Measurements from ENCODE around the gene PACSIN3. TPM values are rescaled to one million over a fixed set of nuclear protein-coding genes. Genes with fewer than 3 reads are reported as not detected.

Gene PACSIN3
- total RNA-seq, 1 experiment from 2014 or later: 76.7 TPM

DNA sequence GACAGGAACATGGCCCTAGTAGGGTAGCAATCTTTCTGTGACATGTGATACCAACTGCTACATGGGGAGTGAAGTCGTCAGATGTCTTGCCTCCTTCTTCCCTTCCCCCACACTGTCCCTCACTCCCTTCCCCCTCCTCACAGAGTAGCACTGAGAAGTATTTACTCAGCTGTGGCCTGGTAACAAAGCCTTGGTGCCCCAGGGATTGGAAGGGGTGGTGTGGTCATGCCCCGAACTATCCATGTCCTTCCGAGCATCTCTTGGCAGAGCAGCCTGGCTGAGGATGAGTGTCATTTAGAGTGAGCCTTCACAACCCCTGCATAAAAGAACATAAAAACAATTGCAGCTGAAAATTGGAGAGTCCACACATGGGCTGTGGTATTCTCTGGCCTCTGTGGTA lies 55.7 kb downstream of the PACSIN3 start:
- POLR2A ChIA-PET: no interaction called here
- no peak overlapping the region for H3K4me3 ChIP-seq (ENCODE audit: low read depth, low read length)
- no TSS peak for BruUV-seq (replicated peaks)
- Mint-ChIP-seq H3K4me3 (ENCODE audit: unreplicated experiment) (no peak overlapping the region), H3K9me3 (ENCODE audit: unreplicated experiment) (no peaks in the 10 kb centered on the region), H3K4me1 (ENCODE audit: low read depth, unreplicated experiment) (peaks cover 11% of the 10 kb centered on the region), H3K36me3 (ENCODE audit: insufficient read depth, unreplicated experiment) (no peaks in the 10 kb centered on the region), H3K27ac (ENCODE audit: unreplicated experiment) (no peak overlapping the region), H3K27me3 (ENCODE audit: insufficient read depth, unreplicated experiment) (no peaks in the 10 kb centered on the region)
- no peaks in the 10 kb centered on the region for H3K9me3 ChIP-seq
- no peaks in the 10 kb centered on the region for H3K27me3 ChIP-seq (replicated peaks; ENCODE audit: control insufficient read depth, insufficient read depth, low read length)
- intact Hi-C loops (cut with micrococcal nuclease; ENCODE audit: unreplicated experiment): no loop called here
- DNase-seq: peak in 1 of 2 experiments; percentile 21
- H3K36me3 ChIP-seq (ENCODE audit: control insufficient read depth, insufficient read depth, low read length): no peaks in the 10 kb centered on the region
- TF ChIP-seq CTCF (IDR thresholded peaks at IDR 0.05; ENCODE audit: insufficient read depth in 1 of 2, low read depth in 1 of 2, low read length in 1 of 2, severe bottlenecking in 1 of 2, unreplicated experiment in 1 of 2): no peak
- H3K4me1 ChIP-seq: peaks cover 14% of the 10 kb centered on the region
- CTCF ChIA-PET: no interaction called here

Small RNA genes within 50 kb of the gene (microRNA-seq; reads per million reads assigned to microRNA genes)
- not detected for gene MIR6745

Other genes starting within 250 kb of the PACSIN3 start
- 19.8 and 22.9 TPM in 2 replicates for gene CSTPP1, start 249.7 kb downstream of the PACSIN3 start, total RNA-seq (2022)
- gene ARFGAP2, start 9.6 kb downstream of the PACSIN3 start, total RNA-seq (2022): 99.9 and 100.0 TPM in 2 replicates
- 42.2 and 43.7 TPM in 2 replicates for gene DDB2, start 28.5 kb upstream of the PACSIN3 start, total RNA-seq (2022)
- 44.7 and 48.2 TPM in 2 replicates for gene ACP2, start 62.4 kb upstream of the PACSIN3 start, total RNA-seq (2022)
- 40.8 and 44.8 TPM in 2 replicates for gene NR1H3, start 71.6 kb upstream of the PACSIN3 start, total RNA-seq (2022)
- gene MADD, start 83.7 kb upstream of the PACSIN3 start, total RNA-seq (2022): 63.8 and 65.9 TPM in 2 replicates
- not detected in 2 replicates for gene MYBPC3, start 166.3 kb upstream of the PACSIN3 start, total RNA-seq (2022)
- not detected in 2 replicates for gene SPI1, start 192.1 kb upstream of the PACSIN3 start, total RNA-seq (2022)
- gene SLC39A13, start 222.2 kb upstream of the PACSIN3 start, total RNA-seq (2022): 27.1 and 30.8 TPM in 2 replicates
- gene PSMC3, start 240.0 kb upstream of the PACSIN3 start, total RNA-seq (2022): 191 and 196 TPM in 2 replicates

Measured in Caco-2 (cell line).